ENCODE measurements around the gene CLCN5. TPM values are rescaled to one million over a fixed set of nuclear protein-coding genes. Genes with fewer than 3 reads are reported as not detected.

The CLCN5 gene
- total RNA-seq, 4 donors from 2014 or later, result 3.7 to 8.2 (median 5.5) TPM

DNA sequence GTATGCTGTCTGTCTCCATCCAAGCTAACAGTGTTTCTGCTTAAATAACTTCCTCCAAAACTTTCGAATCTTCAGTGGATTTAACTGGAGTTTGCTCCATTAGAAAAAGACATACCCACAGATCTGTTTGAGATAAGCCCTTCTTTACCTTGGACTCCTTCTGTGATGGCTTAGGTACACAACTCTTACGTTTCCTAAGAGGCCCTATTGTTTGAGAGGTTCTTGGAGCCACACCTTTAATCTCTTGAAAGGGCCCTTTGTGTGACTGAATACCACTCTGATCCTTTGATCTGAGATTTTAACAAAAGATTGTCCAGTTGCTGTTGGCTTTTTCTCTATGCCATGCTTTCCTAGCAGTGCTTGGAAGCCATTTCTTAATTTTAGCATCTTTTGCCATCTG, 185.9 kb downstream of the CLCN5 start:
- no peak for DNase-seq
- Histone ChIP-seq H3K36me3 (no peaks in the 10 kb centered on the region), H3K9me3 (no peaks in the 10 kb centered on the region), H3K4me3 (no peak overlapping the region), H3K27me3 (no peaks in the 10 kb centered on the region), H3K4me1 (no peaks in the 10 kb centered on the region), H3K27ac (peak overlapping the region; percentile 16 to 50 (median 26))
- 25% methylated on average over 2 of the region's 2 CpGs; no CpG with 5 or more reads in 1 of the 2 donors for whole genome bisulfite sequencing, 2 donors (ENCODE audit: low coverage in 1 of 2)
- TF ChIP-seq EP300 (IDR thresholded peaks at IDR 0.05; ENCODE audit: low read depth) (no peak), POLR2A (IDR thresholded peaks at IDR 0.05) (no peak), POLR2AphosphoS5 (IDR thresholded peaks at IDR 0.05) (no peak)
- TF ChIP-seq, protein P1, sequence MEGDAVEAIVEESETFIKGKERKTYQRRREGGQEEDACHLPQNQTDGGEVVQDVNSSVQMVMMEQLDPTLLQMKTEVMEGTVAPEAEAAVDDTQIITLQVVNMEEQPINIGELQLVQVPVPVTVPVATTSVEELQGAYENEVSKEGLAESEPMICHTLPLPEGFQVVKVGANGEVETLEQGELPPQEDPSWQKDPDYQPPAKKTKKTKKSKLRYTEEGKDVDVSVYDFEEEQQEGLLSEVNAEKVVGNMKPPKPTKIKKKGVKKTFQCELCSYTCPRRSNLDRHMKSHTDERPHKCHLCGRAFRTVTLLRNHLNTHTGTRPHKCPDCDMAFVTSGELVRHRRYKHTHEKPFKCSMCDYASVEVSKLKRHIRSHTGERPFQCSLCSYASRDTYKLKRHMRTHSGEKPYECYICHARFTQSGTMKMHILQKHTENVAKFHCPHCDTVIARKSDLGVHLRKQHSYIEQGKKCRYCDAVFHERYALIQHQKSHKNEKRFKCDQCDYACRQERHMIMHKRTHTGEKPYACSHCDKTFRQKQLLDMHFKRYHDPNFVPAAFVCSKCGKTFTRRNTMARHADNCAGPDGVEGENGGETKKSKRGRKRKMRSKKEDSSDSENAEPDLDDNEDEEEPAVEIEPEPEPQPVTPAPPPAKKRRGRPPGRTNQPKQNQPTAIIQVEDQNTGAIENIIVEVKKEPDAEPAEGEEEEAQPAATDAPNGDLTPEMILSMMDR (IDR thresholded peaks at IDR 0.05), result no peak
- in situ Hi-C loops (cut with MboI; ENCODE audit: low pct_ligation_motif_present in 1 of 4, low pct_unique_long_range_greater_than_20kb in 1 of 4, low sequenced_read_pairs in 3 of 4), result no loop called here
- intact Hi-C loops (cut with DNase I; ENCODE audit: low total_unique reads), result no loop called here

DNA sequence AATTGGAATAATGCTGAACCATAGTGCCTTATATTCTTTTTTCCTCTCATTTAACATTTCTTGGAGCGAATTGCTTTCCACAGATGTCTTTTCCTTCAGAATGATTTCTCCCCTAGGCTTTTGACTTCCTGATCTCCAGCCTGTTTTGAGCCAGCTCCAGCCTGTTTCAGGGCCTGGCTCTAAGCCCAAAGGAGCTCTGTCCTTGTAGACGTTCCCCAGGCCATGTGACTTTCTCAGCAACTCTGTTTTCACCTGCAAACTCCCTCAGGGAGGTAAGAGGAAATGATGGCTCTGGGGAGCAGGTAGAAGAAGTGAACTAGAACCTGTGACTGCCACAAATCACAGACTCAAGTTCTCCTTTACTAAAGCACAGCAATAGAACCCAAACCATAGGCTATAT, 189.3 kb downstream of the CLCN5 start:
- Histone ChIP-seq H3K4me3 (no peak overlapping the region), H3K9me3 (no peaks in the 10 kb centered on the region), H3K27me3 (no peaks in the 10 kb centered on the region), H3K27ac (peak overlapping the region in 2 of 4 donors; percentile 12 to 38), H3K36me3 (no peaks in the 10 kb centered on the region), H3K4me1 (no peaks in the 10 kb centered on the region)
- peak; percentile 59 for DNase-seq
- TF ChIP-seq POLR2A (IDR thresholded peaks at IDR 0.05), result no peak
- TF ChIP-seq POLR2AphosphoS5 (IDR thresholded peaks at IDR 0.05), result no peak
- no peak for TF ChIP-seq EP300 (IDR thresholded peaks at IDR 0.05; ENCODE audit: low read depth)
- TF ChIP-seq, protein P1 (IDR thresholded peaks at IDR 0.05), result no peak
- in situ Hi-C loops (cut with MboI; ENCODE audit: low pct_ligation_motif_present in 1 of 4, low pct_unique_long_range_greater_than_20kb in 1 of 4, low sequenced_read_pairs in 3 of 4), result no loop called here
- 0 to 23% methylated on average over 1 to 2 of the region's 2 CpGs for WGBS, 2 donors (ENCODE audit: low coverage in 1 of 2)
- intact Hi-C loops (cut with DNase I; ENCODE audit: low total_unique reads), result no loop called here

DNA sequence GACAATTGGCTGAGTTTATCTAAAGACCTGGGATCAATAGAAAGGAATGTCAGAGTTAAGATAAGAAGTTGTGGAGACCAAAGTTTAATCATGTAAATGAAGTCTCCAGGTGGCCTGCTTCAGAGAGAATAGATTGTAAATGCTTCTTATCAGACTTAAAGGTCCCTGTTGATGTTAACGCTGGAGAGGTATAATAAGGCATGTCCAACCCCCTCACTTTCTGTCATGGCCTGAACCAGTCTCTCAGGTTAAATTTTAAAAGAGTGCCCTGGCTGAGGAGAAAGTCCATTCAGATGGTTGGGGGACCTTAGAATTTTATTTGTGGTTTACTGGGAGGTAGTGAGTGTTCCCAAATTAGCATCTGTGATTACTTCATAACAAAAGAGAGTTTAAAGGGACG, 191.7 kb downstream of the CLCN5 start:
- Histone ChIP-seq H3K4me3 (no peak overlapping the region), H3K4me1 (no peaks in the 10 kb centered on the region), H3K27me3 (no peaks in the 10 kb centered on the region), H3K9me3 (no peaks in the 10 kb centered on the region), H3K27ac (peak overlapping the region in 3 of 4 donors; percentile 23 to 49 (median 31)), H3K36me3 (no peaks in the 10 kb centered on the region)
- TF ChIP-seq POLR2AphosphoS5 (IDR thresholded peaks at IDR 0.05) (no peak), EP300 (IDR thresholded peaks at IDR 0.05; ENCODE audit: low read depth) (no peak), POLR2A (IDR thresholded peaks at IDR 0.05) (no peak)
- TF ChIP-seq, protein P1 (IDR thresholded peaks at IDR 0.05), result no peak
- in situ Hi-C loops (cut with MboI; ENCODE audit: low pct_ligation_motif_present in 1 of 4, low pct_unique_long_range_greater_than_20kb in 1 of 4, low sequenced_read_pairs in 3 of 4) (no loop called here), intact Hi-C loops (cut with DNase I; ENCODE audit: low total_unique reads) (no loop called here)
- no peak for DNase-seq
- WGBS, 2 donors (ENCODE audit: low coverage in 1 of 2), result 16 to 20% methylated on average over 1 to 2 of the region's 2 CpGs

DNA sequence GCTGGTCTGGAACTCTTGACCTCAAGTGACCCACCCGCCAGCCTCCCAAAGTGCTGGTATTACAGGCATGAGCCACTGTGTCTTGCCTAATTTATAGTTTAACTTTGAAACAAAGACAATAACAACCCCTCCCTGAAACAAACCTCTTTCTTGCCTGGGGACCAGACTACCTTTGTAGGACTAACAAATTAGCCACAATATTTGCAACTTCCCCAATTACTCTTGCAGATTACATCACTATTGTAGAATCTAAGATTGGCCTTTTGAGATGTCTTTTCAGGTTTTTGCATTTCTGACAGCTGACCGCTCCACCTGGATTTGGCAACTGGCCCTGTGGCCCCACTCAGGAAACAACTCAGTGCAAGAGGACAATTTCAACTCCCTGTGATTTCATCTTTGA, 193.6 kb downstream of the CLCN5 start:
- 80% methylated on average over 2 of the region's 2 CpGs; no CpG with 5 or more reads in 1 of the 2 donors for WGBS, 2 donors (ENCODE audit: low coverage in 1 of 2)
- TF ChIP-seq POLR2AphosphoS5 (IDR thresholded peaks at IDR 0.05), result no peak
- no peak for TF ChIP-seq EP300 (IDR thresholded peaks at IDR 0.05; ENCODE audit: low read depth)
- TF ChIP-seq, protein P1 (IDR thresholded peaks at IDR 0.05), result no peak
- TF ChIP-seq POLR2A (IDR thresholded peaks at IDR 0.05), result no peak
- intact Hi-C loops (cut with DNase I; ENCODE audit: low total_unique reads), result no loop called here

More for the DNA sequence above, 193.6 kb downstream of the CLCN5 start:
- Histone ChIP-seq H3K4me3 (no peak overlapping the region), H3K27ac (no peak overlapping the region), H3K27me3 (no peaks in the 10 kb centered on the region), H3K36me3 (no peaks in the 10 kb centered on the region), H3K9me3 (no peaks in the 10 kb centered on the region), H3K4me1 (no peaks in the 10 kb centered on the region)
- no peak for DNase-seq
- in situ Hi-C loops (cut with MboI; ENCODE audit: low pct_ligation_motif_present in 1 of 4, low pct_unique_long_range_greater_than_20kb in 1 of 4, low sequenced_read_pairs in 3 of 4), result no loop called here
